GM12878 (cell line): ENCODE data around the gene SUPT4H1. TPM values are rescaled to one million over a fixed set of nuclear protein-coding genes. Genes with fewer than 3 reads are reported as not detected.

Source experiments
- CREM ChIP-seq: IDR thresholded peaks from 2 replicates; pipeline ENCODE4 v1.6.1; 2014; ENCODE audit warnings: antibody characterized with exemption, low read depth
- FOXM1 ChIP-seq: IDR thresholded peaks from 2 replicates; pipeline ENCODE4 v1.6.1; 2012; ENCODE audit warnings: low read depth, mild to moderate bottlenecking, inconsistent platforms, low read length, moderate library complexity
- HCFC1 ChIP-seq: fragments of 150-350 bp; IDR thresholded peaks from 2 replicates; pipeline ENCODE4 v1.6.1; 2014; ENCODE audit warnings: low read length
- HDGF ChIP-seq: fragments of 450-650 bp; IDR thresholded peaks from 2 replicates; pipeline ENCODE4 v1.6.1; 2016; ENCODE audit warnings: antibody characterized with exemption
- IRF4 ChIP-seq: IDR thresholded peaks from 2 replicates; pipeline ENCODE4 v1.6.1; 2011; ENCODE audit warnings: low read depth, low read length
- JUNB ChIP-seq: IDR thresholded peaks from 2 replicates; pipeline ENCODE4 v1.6.1; 2016; ENCODE audit warnings: antibody characterized with exemption, mild to moderate bottlenecking
- MXI1 ChIP-seq: fragments of 150-350 bp; IDR thresholded peaks from 2 replicates; pipeline ENCODE4 v1.6.1; 2011; ENCODE audit warnings: low read depth, mild to moderate bottlenecking, inconsistent platforms, low read length, improper control_type of control experiment
- MYC ChIP-seq: IDR thresholded peaks from 2 replicates; pipeline ENCODE4 v1.6.1; 2011; ENCODE audit warnings: mild to moderate bottlenecking, low read length, moderate library complexity, inconsistent platforms; ENCODE audit not compliant: insufficient read depth, insufficient replicate concordance, insufficient read length, severe bottlenecking
- NFYB ChIP-seq: IDR thresholded peaks from 2 replicates; pipeline ENCODE4 v1.6.1; 2011; ENCODE audit warnings: low read depth, mild to moderate bottlenecking, low read length, improper control_type of control experiment, moderate library complexity; ENCODE audit not compliant: insufficient read depth
- POLR2A ChIP-seq: IDR thresholded peaks from 2 replicates; pipeline ENCODE4 v1.6.1; 2011; ENCODE audit warnings: low read depth, mild to moderate bottlenecking, low read length
- POLR2AphosphoS5 ChIP-seq: IDR thresholded peaks from 2 replicates; pipeline ENCODE4 v1.6.1; 2011; ENCODE audit warnings: mild to moderate bottlenecking, low read length, inconsistent platforms
- TAF1 ChIP-seq: IDR thresholded peaks from 2 replicates; pipeline ENCODE4 v1.6.1; 2011; ENCODE audit warnings: mild to moderate bottlenecking, low read depth, low read length, borderline replicate concordance
- YY1 ChIP-seq: IDR thresholded peaks from 2 replicates; pipeline ENCODE4 v1.6.1; 2011; ENCODE audit warnings: low read depth, mild to moderate bottlenecking, low read length
- polyA plus RNA-seq, 11 experiments: library from polyadenylated mRNA; depleted of rRNA in 4 of 11; unstranded in 6 of 11; stranded (reverse) in 5 of 11; fragments of >200 nt; fragmentation: Nextera tagmentation in 4 of 11; fragmentation: Illumina TruSeq in 1 of 11; extraction: Ambion mirVana in 4 of 11; extraction: Trizol in 1 of 11; gene quantifications; 1 replicate in 1 of 11; 2 replicates in 10 of 11; pipeline versions ENCODE4 v1.2.1 to v1.2.3, GENCODE V29; 2011 to 2016; ENCODE audit warnings: inconsistent platforms in 2 of 11, missing spikeins in 2 of 11, low read depth in 1 of 11
- total RNA-seq, 4 experiments: library from RNA; depleted of rRNA in 3 of 4; stranded (reverse); fragments of >200 nt in 3 of 4; fragmentation: Illumina TruSeq in 1 of 4; extraction: Trizol in 1 of 4; gene quantifications; 2 replicates each; pipeline versions ENCODE4 v1.2.1 to v1.2.3, GENCODE V29; 2013 to 2021
- TF ChIP-seq, protein P1 (sequence below): fragments of 450-650 bp; IDR thresholded peaks from 2 replicates; pipeline ENCODE4 v1.6.1; 2017; ENCODE audit warnings: antibody characterized with exemption, mild to moderate bottlenecking, moderate library complexity
- TF ChIP-seq, protein P2 (sequence below): IDR thresholded peaks from 2 replicates; pipeline ENCODE4 v1.6.1; 2012; ENCODE audit warnings: low read depth, low read length, improper control_type of control experiment
- TF ChIP-seq, protein P3 (sequence below): fragments of 450-650 bp; IDR thresholded peaks from 2 replicates; pipeline ENCODE4 v1.6.1; 2017; ENCODE audit warnings: mild to moderate bottlenecking, moderate library complexity
- TF ChIP-seq, protein P4 (sequence below): fragments of 450-650 bp; IDR thresholded peaks from 2 replicates; pipeline ENCODE4 v1.6.1; 2017; ENCODE audit warnings: mild to moderate bottlenecking, moderate library complexity

Gene SUPT4H1
- total and polyA plus RNA-seq, 10 of the 15 experiments (the other 5 are each of a cell fraction or from before 2014, with no cell fraction given), result 83.8 to 293 (median 128) TPM

DNA sequence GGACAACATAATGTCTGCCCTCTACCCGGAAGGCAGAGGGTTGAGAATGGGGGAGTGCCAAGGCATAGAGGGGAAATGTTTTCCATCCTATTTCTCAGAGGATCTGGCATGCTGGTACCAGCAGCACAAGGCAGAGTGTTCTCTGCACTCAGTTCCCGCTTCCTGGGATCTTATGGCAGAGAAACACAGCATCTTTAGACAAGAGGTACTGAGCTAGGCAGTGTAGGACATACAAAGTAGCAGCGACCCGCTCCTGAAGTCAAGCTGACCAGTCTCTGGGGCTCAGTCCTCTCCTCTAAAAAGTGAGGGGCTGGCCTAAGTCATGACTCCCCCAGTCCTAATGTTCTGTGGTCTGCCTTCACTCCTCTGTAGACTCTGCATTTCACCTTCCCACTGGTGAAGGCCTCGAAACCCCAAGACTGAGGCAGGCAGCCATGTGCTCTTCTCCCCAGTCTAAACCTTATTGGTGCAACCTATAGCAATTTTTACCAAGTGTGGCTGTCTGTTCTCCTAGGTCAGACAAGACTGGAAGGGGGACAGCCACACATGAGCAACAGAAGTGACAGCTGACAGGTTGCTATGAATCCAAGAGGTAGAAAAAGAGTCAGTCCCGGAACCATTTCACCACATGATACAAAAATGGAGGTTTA is 12.1 kb downstream of the SUPT4H1 start (continued):
- TF ChIP-seq, protein P1, sequence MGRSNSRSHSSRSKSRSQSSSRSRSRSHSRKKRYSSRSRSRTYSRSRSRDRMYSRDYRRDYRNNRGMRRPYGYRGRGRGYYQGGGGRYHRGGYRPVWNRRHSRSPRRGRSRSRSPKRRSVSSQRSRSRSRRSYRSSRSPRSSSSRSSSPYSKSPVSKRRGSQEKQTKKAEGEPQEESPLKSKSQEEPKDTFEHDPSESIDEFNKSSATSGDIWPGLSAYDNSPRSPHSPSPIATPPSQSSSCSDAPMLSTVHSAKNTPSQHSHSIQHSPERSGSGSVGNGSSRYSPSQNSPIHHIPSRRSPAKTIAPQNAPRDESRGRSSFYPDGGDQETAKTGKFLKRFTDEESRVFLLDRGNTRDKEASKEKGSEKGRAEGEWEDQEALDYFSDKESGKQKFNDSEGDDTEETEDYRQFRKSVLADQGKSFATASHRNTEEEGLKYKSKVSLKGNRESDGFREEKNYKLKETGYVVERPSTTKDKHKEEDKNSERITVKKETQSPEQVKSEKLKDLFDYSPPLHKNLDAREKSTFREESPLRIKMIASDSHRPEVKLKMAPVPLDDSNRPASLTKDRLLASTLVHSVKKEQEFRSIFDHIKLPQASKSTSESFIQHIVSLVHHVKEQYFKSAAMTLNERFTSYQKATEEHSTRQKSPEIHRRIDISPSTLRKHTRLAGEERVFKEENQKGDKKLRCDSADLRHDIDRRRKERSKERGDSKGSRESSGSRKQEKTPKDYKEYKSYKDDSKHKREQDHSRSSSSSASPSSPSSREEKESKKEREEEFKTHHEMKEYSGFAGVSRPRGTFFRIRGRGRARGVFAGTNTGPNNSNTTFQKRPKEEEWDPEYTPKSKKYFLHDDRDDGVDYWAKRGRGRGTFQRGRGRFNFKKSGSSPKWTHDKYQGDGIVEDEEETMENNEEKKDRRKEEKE, result no peak
- TF ChIP-seq CREM (no peak), JUNB (no peak), NFYB (0 out of 2 replicates have a peak, but pooled peaks have one; percentile 16), HCFC1 (peak; percentile 28; the same call in 1 of the 2 replicates), MXI1 (peak; percentile 55; the same call in 1 of the 2 replicates), HDGF (no peak), IRF4 (no peak), YY1 (no peak), MYC (peak; percentile 41), POLR2A (peak; percentile 1), FOXM1 (no peak), POLR2AphosphoS5 (peak; percentile 25; the same call in 1 of the 2 replicates), TAF1 (0 out of 2 replicates have a peak, but pooled peaks have one; percentile 11)
- TF ChIP-seq, protein P2, sequence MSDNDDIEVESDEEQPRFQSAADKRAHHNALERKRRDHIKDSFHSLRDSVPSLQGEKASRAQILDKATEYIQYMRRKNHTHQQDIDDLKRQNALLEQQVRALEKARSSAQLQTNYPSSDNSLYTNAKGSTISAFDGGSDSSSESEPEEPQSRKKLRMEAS, result peak; percentile 57
- TF ChIP-seq, protein P3, sequence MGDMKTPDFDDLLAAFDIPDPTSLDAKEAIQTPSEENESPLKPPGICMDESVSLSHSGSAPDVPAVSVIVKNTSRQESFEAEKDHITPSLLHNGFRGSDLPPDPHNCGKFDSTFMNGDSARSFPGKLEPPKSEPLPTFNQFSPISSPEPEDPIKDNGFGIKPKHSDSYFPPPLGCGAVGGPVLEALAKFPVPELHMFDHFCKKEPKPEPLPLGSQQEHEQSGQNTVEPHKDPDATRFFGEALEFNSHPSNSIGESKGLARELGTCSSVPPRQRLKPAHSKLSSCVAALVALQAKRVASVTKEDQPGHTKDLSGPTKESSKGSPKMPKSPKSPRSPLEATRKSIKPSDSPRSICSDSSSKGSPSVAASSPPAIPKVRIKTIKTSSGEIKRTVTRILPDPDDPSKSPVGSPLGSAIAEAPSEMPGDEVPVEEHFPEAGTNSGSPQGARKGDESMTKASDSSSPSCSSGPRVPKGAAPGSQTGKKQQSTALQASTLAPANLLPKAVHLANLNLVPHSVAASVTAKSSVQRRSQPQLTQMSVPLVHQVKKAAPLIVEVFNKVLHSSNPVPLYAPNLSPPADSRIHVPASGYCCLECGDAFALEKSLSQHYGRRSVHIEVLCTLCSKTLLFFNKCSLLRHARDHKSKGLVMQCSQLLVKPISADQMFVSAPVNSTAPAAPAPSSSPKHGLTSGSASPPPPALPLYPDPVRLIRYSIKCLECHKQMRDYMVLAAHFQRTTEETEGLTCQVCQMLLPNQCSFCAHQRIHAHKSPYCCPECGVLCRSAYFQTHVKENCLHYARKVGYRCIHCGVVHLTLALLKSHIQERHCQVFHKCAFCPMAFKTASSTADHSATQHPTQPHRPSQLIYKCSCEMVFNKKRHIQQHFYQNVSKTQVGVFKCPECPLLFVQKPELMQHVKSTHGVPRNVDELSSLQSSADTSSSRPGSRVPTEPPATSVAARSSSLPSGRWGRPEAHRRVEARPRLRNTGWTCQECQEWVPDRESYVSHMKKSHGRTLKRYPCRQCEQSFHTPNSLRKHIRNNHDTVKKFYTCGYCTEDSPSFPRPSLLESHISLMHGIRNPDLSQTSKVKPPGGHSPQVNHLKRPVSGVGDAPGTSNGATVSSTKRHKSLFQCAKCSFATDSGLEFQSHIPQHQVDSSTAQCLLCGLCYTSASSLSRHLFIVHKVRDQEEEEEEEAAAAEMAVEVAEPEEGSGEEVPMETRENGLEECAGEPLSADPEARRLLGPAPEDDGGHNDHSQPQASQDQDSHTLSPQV, result peak; percentile 35
- TF ChIP-seq, protein P4, sequence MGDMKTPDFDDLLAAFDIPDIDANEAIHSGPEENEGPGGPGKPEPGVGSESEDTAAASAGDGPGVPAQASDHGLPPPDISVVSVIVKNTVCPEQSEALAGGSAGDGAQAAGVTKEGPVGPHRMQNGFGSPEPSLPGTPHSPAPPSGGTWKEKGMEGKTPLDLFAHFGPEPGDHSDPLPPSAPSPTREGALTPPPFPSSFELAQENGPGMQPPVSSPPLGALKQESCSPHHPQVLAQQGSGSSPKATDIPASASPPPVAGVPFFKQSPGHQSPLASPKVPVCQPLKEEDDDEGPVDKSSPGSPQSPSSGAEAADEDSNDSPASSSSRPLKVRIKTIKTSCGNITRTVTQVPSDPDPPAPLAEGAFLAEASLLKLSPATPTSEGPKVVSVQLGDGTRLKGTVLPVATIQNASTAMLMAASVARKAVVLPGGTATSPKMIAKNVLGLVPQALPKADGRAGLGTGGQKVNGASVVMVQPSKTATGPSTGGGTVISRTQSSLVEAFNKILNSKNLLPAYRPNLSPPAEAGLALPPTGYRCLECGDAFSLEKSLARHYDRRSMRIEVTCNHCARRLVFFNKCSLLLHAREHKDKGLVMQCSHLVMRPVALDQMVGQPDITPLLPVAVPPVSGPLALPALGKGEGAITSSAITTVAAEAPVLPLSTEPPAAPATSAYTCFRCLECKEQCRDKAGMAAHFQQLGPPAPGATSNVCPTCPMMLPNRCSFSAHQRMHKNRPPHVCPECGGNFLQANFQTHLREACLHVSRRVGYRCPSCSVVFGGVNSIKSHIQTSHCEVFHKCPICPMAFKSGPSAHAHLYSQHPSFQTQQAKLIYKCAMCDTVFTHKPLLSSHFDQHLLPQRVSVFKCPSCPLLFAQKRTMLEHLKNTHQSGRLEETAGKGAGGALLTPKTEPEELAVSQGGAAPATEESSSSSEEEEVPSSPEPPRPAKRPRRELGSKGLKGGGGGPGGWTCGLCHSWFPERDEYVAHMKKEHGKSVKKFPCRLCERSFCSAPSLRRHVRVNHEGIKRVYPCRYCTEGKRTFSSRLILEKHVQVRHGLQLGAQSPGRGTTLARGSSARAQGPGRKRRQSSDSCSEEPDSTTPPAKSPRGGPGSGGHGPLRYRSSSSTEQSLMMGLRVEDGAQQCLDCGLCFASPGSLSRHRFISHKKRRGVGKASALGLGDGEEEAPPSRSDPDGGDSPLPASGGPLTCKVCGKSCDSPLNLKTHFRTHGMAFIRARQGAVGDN, result peak; percentile 95
